RWPE1 (cell line): ENCODE results near the gene RTKN.

Experiments used
- CTCF ChIA-PET: fragments of 350-600 bp; sonication (Branson Sonifier 250); formaldehyde crosslinking; extraction: SDS; loops from one replicate; lab custom pipeline; 2021; lab: Yijun Ruan, JAX
- POLR2A ChIA-PET: fragments of 400-600 bp; formaldehyde crosslinking; extraction: SDS; loops from one replicate; lab custom pipeline; 2020; ENCODE audit warnings: antibody characterized with exemption; ENCODE audit not compliant: low non-redundant PET; lab: Yijun Ruan, JAX
- DNase-seq: peaks from one replicate; pipeline ENCODE4 v3.0.0; 2012; ENCODE audit warnings: low spot score
- H3K27ac ChIP-seq: fragments of 450-650 bp; 2 replicates; pipeline ENCODE4 v1.5.1; 2017
- TF ChIP-seq, protein P1 (sequence below): fragments of 450-650 bp; conservative IDR thresholded peaks from 2 replicates; pipeline ENCODE4 v1.5.1; 2017; ENCODE audit warnings: low read depth, mild to moderate bottlenecking

Gene RTKN

DNA sequence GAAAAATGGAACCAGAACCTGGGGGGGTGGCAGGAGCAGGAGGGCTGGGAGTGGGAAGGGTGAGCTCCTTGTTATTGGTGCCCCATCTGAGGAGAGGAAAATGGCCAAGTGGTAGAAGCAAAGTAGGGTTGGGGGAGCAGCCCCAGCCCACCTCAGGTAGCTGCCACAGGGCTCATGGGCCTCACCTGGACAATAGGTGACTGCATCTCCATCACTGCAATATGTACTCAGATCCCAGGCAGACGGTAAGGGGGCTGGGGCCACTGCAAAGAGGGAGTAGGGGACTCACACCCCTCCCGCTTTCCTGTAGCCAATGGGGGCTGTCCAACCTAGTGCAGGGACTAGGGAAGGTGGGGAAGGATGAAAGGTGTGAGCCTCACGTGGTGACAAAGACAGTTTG lies 24.5 kb downstream of the RTKN start:
- ChIA-PET POLR2A (no interaction called here), CTCF (no interaction called here)
- no peak overlapping the region for H3K27ac ChIP-seq

DNA sequence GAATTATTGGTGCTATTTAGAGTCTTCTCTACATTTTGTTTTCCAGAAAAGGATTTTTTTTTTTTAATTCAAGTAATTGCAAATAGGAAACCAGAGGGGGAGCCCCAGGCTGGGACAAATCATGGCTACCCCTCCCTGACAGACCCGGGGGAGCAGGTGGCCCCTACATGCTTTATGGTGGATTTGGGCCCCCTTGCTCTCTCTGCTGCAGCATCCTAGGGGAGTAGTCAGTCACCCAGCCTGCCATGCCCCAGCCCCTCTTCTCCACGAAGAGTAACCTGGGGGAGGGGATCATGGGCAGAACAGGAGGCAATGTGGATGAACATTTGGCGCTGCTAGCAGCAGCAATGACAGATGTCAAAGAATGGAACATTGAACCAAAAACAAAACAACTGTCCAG lies 25.0 kb downstream of the RTKN start:
- TF ChIP-seq, protein P1, sequence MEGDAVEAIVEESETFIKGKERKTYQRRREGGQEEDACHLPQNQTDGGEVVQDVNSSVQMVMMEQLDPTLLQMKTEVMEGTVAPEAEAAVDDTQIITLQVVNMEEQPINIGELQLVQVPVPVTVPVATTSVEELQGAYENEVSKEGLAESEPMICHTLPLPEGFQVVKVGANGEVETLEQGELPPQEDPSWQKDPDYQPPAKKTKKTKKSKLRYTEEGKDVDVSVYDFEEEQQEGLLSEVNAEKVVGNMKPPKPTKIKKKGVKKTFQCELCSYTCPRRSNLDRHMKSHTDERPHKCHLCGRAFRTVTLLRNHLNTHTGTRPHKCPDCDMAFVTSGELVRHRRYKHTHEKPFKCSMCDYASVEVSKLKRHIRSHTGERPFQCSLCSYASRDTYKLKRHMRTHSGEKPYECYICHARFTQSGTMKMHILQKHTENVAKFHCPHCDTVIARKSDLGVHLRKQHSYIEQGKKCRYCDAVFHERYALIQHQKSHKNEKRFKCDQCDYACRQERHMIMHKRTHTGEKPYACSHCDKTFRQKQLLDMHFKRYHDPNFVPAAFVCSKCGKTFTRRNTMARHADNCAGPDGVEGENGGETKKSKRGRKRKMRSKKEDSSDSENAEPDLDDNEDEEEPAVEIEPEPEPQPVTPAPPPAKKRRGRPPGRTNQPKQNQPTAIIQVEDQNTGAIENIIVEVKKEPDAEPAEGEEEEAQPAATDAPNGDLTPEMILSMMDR, result no peak
- CTCF ChIA-PET, result no interaction called here
- H3K27ac ChIP-seq, result no peak overlapping the region

More for the DNA sequence above, 24.5 kb downstream of the RTKN start:
- no peak for DNase-seq
- TF ChIP-seq, protein P1, result no peak

DNA sequence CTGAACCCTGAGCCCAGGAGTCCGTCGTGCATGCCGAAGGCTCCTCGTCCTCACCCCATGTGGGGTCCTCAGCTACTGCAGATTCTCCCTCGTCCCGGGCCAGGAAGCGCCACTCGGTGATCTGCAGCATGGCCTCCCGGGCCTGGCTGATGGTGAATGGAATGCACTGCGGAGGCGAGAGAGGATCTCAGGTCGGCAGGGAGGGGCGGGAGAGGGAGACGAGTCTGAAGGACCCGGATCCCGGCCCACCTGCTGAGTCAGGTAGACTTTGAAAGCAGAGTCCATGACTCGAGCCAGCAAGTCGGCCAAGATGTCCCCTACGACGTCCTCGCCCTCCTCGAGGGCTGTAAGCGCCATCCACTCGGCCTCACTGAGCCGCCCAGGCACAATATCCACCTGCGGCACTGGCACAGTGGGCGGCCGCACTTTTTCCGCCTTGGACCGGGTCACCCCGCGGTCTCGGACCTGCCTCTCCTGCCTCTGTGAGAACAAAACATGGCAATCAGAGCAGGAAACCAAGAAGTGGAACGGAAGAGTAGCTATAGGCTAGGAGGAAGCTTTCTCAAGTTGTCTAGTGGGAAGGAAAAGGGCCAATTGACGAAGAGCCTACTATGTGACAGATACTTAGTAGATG lies 25.9 kb downstream of the RTKN start:
- CTCF ChIA-PET, result no interaction called here
- POLR2A ChIA-PET, result no interaction called here
- no peak overlapping the region for H3K27ac ChIP-seq
- TF ChIP-seq, protein P1, result no peak
- DNase-seq, result no peak

More for the DNA sequence above, 25.0 kb downstream of the RTKN start:
- POLR2A ChIA-PET, result no interaction called here
- no peak for DNase-seq

DNA sequence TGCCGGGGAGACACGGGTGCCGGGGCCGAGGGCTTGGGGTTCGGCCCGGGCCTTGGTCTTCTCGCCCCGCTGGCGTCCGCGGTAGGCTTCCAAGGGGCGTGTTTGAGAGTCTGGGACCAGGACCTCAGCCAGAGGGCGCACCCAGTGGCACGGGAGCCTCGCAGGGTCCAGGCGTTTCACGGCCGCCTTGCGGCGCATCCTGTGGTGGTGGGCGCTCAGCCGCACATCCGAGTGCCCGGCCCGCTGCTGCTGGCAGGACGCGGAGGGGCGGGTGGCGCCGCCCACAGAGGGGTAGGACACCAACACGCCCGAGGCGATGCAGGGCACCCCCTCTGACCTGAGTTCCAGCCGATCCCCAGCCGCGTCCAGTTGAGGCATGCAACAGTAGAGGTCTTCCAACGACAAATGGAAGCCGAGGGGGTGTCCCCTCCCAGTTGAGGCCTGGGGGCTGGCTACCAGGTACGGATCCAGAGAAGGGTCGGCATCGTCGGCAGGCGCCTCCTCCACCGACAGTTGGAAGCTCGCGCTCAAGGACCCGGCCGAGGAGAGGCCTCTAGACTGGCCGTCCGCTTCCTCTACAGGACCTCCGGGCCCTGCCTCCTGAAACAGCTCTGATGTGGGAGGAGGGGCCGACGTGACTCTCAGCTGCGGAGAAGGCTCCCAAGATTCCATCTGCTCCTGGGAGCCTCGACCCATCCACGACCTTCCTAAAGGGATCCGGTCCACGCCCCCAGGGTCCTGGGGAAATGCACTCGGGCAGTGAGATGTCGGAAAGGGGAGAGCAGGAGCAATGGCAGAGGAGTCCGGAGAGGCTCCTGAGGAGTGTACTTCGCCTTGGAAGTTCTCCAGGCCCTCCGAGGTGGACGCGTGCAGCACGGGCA lies 26.6 kb downstream of the RTKN start:
- CTCF ChIA-PET, result interaction anchor here (0.7 kb wide), 1 partner anchor 30 kb away, joined by 4 read pairs; no protein-coding TSS in a partner anchor
- TF ChIP-seq, protein P1, result no peak
- DNase-seq, result no peak
- POLR2A ChIA-PET, result no interaction called here
- no peak overlapping the region for H3K27ac ChIP-seq

DNA sequence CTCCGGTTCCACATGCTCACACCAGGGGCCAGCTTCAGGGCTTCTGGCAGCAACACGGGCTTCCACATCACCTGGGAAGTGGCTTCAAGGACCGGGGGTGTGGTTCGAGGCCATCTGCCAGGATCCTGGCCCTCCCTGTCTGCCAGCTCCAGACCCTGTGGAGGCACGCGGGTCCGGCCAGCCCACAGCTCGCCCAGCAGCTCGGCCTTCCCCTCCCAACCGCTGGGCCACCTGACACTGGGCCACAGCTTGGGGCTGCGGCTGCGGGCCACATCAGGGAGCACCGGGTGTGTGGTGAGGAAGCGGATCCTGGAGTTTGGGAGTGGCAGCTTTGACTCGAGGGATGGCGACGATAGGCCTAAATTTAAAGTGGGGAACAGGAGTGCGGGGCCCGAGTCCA lies 27.3 kb downstream of the RTKN start:
- CTCF ChIA-PET, result interaction anchor here (0.7 to 0.8 kb wide), 2 partner anchors 24 to 29 kb away, joined by 3 to 4 read pairs; no protein-coding TSS in a partner anchor
- TF ChIP-seq, protein P1, result no peak
- POLR2A ChIA-PET, result no interaction called here
- no peak for DNase-seq
- H3K27ac ChIP-seq, result no peak overlapping the region

DNA sequence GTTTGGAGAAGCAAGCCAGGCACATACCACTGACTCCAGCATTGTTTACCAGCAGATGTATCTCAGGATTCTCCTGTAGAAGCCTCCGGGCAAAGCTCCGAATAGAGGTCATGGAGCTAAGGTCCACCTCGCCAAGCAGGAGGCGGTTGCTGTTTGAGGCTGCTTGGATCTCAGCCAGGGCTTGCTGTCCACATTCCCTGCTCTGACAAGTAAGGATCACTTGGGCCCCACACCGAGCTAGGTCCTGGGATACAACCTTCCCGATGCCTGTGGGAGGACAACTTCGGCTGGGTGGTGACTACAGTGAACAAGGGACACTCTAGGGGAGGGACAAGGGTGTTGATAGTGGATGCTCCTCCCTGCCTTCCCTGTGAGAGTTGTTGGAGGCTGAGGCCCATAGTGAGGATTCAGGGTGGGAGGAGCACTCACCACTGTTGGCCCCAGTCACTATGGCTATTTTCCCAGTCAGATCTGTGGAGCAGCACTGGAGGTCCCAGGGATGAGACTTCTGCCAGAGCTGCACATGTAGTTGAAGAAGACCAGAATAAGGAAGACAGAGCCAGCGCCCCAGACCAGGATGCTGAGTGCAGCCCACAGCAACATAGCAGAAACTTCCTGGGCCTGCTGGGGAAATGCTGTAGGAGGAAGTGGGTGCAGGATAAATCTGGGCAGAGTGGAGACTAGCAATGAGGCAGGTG lies 28.6 kb downstream of the RTKN start:
- ChIA-PET POLR2A (no interaction called here), CTCF (no interaction called here)
- H3K27ac ChIP-seq, result no peak overlapping the region
- no peak for DNase-seq
- TF ChIP-seq, protein P1, result no peak
